Activated CD4-positive, alpha-beta T cell treated with anti-CD3 and anti-CD28 coated beads for 36 hours (primary cell): ENCODE results near the gene TPSB2. TPM values are rescaled to one million over a fixed set of nuclear protein-coding genes. Genes with fewer than 3 reads are reported as not detected.

Experiments used
- ATAC-seq: fragments of 200-7000 bp; cut with Tn5 transposase; one replicate; pipeline ENCODE4 v1.10.0; 2021; ENCODE audit warnings: mild to moderate bottlenecking, moderate library complexity
- CTCF ChIA-PET: fragments of 350-600 bp; sonication (Branson Sonifier 250); formaldehyde crosslinking; loops from one replicate; lab custom pipeline; 2021; ENCODE audit warnings: antibody characterized with exemption; lab: Charles Lee
- POLR2A ChIA-PET: fragments of 350-600 bp; sonication (Branson Sonifier 250); formaldehyde crosslinking; loops from one replicate; lab custom pipeline; 2021; ENCODE audit warnings: antibody characterized with exemption, inconsistent platforms; lab: Charles Lee
- DNase-seq: peaks from one replicate; pipeline ENCODE4 v3.0.0-alpha.2; 2020
- H3K27ac Mint-ChIP-seq: one replicate; pipeline ENCODE4 v1.8.0; 2021; ENCODE audit warnings: mixed read lengths
- H3K27me3 Mint-ChIP-seq: one replicate; pipeline ENCODE4 v1.8.0; 2021; ENCODE audit warnings: mixed read lengths
- H3K36me3 Mint-ChIP-seq: one replicate; pipeline ENCODE4 v1.8.0; 2021; ENCODE audit warnings: low read depth, mixed read lengths
- H3K4me1 Mint-ChIP-seq: one replicate; pipeline ENCODE4 v1.8.0; 2021; ENCODE audit warnings: mixed read lengths
- H3K4me3 Mint-ChIP-seq: one replicate; pipeline ENCODE4 v1.8.0; 2021; ENCODE audit warnings: mild to moderate bottlenecking, moderate library complexity, mixed read lengths
- H3K9me3 Mint-ChIP-seq: one replicate; pipeline ENCODE4 v1.8.0; 2021; ENCODE audit warnings: low read depth, mixed read lengths
- intact Hi-C, 2 experiments: fragments of 100-400 bp; cut with DNase I in 1 of 2; cut with micrococcal nuclease in 1 of 2; formaldehyde crosslinking; loops; one replicate each; pipeline versions ENCODE4 v1.14.2 to v1.15.1; 2022 to 2024; cut with DNase I, micrococcal nuclease
- total RNA-seq, 2 experiments: library from RNA; stranded (reverse); gene quantifications; one replicate each; pipeline ENCODE4 v1.2.3, GENCODE V29; 2021

The TPSB2 gene
- total RNA-seq, 2 experiments from 2014 or later = not detected

DNA sequence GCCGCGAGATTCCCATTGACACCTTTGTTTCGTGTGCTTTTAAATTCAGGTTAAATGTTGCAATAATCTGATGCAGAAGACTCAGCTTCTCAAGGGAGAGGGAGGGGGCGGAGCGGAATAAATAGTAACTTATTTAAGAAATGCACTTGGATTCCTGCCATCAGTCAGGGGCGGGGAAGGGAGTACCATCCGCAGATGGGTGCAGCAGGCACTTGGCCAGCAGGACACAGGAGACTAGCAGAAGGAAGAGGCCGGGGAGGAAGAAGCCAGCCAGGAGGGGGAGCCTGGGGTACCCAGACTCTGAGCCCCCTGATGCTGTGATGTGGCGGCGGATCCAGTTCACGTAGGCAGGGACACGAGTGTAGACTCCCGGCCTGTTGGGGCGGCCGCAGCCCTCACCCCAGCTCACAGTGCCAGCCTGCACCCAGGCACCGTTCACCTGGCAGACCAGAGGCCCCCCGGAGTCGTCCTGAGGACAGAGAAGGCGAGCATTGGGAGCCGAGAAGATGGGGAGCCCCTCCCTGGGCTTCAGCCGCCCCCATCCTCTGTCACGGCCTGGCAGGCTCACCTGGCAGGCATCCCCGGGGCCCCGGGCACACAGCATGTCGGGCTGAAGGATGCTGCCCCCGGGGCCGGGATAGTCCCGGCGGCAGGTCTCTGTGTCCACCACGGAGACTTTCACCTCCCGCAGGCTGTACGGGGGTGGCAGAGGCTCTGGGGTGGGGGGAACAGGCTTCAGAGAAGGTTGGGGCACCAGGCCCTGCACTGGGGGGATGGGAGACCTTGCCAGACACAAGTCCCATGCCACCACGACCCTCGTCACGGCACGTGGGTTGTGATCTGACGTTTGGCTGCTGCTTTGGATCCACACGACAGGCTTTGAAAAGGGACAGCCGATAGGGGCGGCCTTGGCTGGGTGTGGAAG, 8.1 kb downstream of the TPSB2 start:
- ChIA-PET CTCF (no interaction called here), POLR2A (no interaction called here)
- DNase-seq (no peak), ATAC-seq (no peak)
- Mint-ChIP-seq H3K4me3 (no peak overlapping the region), H3K36me3 (no peaks in the 10 kb centered on the region), H3K4me1 (no peaks in the 10 kb centered on the region), H3K27ac (no peak overlapping the region), H3K9me3 (no peaks in the 10 kb centered on the region), H3K27me3 (no peaks in the 10 kb centered on the region)
- intact Hi-C loops = no loop called here

DNA sequence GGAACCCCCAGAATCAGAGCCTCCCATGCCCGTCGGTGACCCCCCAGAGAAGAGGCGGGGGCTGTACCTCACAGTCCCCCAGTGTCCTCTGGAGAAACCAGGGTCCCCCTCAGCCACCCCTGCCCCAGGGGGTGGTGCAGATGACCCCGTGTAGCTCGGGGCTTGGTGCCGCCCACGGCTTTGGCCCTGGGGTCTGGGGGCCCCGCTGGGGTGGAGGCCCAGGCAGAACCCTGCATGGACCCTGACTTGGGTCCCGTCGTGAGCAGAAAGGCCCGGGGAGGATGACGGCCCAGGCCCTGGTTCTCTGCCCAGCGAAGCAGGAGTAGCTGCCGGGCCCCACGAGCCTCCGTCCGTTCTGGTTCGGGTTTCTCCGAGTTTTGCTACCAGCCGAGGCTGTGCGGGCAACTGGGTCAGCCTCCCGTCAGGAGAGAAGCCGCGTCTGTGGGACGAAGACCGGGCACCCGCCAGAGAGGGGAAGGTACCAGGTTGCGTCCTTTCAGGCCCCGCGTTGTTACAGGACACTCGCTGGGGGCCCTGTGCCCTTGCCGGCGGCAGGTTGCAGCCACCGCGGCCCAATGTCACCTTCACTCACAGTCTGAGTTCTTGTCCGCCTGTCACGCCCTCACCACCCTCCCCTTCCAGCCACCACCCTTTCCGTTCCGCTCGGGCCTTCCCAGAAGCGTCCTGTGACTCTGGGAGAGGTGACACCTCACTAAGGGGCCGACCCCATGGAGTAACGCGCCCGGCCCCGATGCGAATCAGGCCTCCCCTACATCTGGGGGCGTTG, 8.9 kb downstream of the TPSB2 start:
- CTCF ChIA-PET = no interaction called here

DNA sequence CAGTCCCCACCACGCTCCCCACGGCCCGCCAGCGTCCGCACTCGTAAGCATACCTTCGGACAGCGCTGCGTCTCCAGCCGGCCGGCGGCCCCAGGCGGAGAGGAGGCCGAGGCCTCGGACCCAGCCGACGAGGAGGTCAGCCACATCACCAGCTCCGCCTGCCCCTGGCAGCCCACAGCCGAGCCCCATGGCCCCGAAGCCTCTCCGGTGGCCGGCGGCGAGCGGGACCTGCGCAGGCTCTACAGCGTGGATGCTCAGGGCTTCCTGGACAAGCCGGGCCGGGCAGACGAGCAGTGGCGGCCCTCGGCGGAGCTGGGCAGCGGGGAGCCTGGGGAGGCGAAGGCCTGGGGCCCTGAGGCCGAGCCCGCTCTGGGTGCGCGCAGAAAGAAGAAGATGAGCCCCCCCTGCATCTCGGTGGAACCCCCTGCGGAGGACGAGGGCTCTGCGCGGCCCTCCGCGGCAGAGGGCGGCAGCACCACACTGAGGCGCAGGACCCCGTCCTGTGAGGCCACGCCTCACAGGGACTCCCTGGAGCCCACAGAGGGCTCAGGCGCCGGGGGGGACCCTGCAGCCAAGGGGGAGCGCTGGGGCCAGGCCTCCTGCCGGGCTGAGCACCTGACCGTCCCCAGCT, 9.8 kb downstream of the TPSB2 start:
- H3K36me3 Mint-ChIP-seq = no peaks in the 10 kb centered on the region
- ATAC-seq (no peak), DNase-seq (no peak)
- H3K9me3 Mint-ChIP-seq = no peaks in the 10 kb centered on the region
- no peak overlapping the region for H3K27ac Mint-ChIP-seq
- ChIA-PET CTCF (no interaction called here), POLR2A (interaction anchor here (1.0 kb wide), 1 partner anchor 458 kb away, joined by 4 read pairs; the partner anchor contains the start of gene JPT2)
- H3K4me3 Mint-ChIP-seq = no peak overlapping the region
- intact Hi-C loops = no loop called here
- H3K4me1 Mint-ChIP-seq = no peaks in the 10 kb centered on the region
- H3K27me3 Mint-ChIP-seq = no peaks in the 10 kb centered on the region

More for the DNA sequence above, 8.9 kb downstream of the TPSB2 start:
- H3K27me3 Mint-ChIP-seq = no peaks in the 10 kb centered on the region
- H3K9me3 Mint-ChIP-seq = no peaks in the 10 kb centered on the region
- intact Hi-C loops = no loop called here
- POLR2A ChIA-PET = interaction anchor here (1.0 kb wide), 1 partner anchor 457 kb away, joined by 4 read pairs; the partner anchor contains the start of gene JPT2
- no peak for DNase-seq
- ATAC-seq = no peak
- H3K27ac Mint-ChIP-seq = no peak overlapping the region
- no peak overlapping the region for H3K4me3 Mint-ChIP-seq
- no peaks in the 10 kb centered on the region for H3K36me3 Mint-ChIP-seq
- no peaks in the 10 kb centered on the region for H3K4me1 Mint-ChIP-seq

DNA sequence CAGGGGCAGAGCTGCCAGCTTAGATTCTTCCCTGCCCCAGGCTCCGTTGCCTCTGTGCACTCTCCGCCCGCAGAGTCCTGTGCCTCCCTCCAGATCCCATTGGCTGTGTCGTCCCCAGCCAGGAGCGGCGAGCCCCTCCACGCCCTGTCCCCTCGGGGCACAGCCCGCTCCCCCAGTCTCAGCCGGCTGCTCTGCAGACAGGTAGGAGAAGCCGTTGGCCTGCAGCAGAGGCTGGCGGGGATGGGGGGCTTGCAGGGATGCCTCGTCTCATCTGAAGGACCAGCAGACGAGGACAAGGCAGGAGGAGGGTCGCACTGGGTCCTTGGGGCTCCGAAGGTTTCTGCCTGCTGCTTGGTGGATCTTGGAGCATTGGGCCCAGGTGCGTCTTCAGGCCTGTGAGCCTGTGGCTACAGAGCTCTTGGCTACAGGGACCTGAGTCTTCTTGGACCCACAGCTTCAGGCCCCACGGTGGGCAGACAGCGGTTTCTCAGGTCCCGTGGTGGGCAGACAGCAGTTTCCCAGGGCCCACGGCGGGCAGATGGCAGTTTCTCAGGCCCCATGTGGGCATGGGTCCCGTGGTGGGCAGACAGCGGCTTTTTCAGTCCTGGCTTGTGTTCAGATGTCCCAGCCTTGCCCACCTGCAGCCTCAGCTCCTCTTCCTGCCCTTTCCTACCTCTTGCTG, 10.9 kb downstream of the TPSB2 start:
- Mint-ChIP-seq H3K27ac (no peak overlapping the region), H3K27me3 (no peaks in the 10 kb centered on the region), H3K9me3 (no peaks in the 10 kb centered on the region), H3K4me3 (no peak overlapping the region), H3K36me3 (no peaks in the 10 kb centered on the region), H3K4me1 (no peaks in the 10 kb centered on the region)
- POLR2A ChIA-PET = no interaction called here
- CTCF ChIA-PET = interaction anchor here (0.6 kb wide), 1 partner anchor 583 kb away, joined by 3 read pairs; no protein-coding TSS in a partner anchor
- DNase-seq (no peak), ATAC-seq (no peak)
- intact Hi-C loops = no loop called here

DNA sequence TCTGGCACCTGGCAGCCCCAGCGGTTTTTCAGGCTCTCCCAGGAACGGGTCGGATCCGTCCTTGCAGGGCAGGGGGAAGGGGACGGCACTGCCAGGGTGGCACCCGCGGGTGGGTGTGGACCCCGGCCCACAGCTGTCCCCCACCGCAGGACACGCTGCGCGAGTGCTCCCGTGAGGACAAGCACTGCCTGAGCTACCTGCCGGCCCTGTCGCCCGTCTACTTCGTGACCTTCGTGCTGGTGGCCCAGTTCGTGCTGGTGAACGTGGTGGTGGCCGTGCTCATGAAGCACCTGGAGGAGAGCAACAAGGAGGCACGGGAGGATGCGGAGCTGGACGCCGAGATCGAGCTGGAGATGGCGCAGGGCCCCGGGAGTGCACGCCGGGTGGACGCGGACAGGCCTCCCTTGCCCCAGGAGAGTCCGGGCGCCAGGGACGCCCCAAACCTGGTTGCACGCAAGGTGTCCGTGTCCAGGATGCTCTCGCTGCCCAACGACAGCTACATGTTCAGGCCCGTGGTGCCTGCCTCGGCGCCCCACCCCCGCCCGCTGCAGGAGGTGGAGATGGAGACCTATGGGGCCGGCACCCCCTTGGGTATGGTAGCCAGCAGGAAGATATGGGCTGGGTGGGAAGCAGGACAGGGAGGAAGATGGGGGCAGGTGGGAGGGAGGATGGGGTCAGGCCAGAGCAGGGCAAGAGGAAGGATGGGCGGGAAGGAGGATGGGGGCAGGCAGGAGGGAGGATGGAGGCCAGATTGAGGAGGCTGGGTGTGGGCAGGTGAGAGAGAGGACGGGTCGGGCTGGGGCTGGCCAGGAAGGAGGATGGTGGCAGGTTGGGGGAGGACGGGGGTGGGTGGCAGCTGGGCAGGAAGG, 11.7 kb downstream of the TPSB2 start:
- POLR2A ChIA-PET = no interaction called here
- Mint-ChIP-seq H3K4me1 (no peaks in the 10 kb centered on the region), H3K36me3 (no peaks in the 10 kb centered on the region), H3K4me3 (no peak overlapping the region), H3K27ac (no peak overlapping the region), H3K9me3 (no peaks in the 10 kb centered on the region), H3K27me3 (no peaks in the 10 kb centered on the region)
- no peak for DNase-seq
- ATAC-seq = no peak
- CTCF ChIA-PET = no interaction called here
- intact Hi-C loops = no loop called here

- intact Hi-C loops = no loop called here
- H3K4me3 Mint-ChIP-seq = no peak overlapping the region
- no peaks in the 10 kb centered on the region for H3K9me3 Mint-ChIP-seq
- ATAC-seq (no peak), DNase-seq (no peak)
- CTCF ChIA-PET = no interaction called here
- H3K27me3 Mint-ChIP-seq = no peaks in the 10 kb centered on the region
- POLR2A ChIA-PET = no interaction called here
- H3K27ac Mint-ChIP-seq = no peak overlapping the region
- no peaks in the 10 kb centered on the region for H3K36me3 Mint-ChIP-seq
- H3K4me1 Mint-ChIP-seq = no peaks in the 10 kb centered on the region
Measured at GRCh38 chr16:1217526-1217925, 12.5 kb downstream of the TPSB2 start.

- Mint-ChIP-seq H3K27me3 (no peaks in the 10 kb centered on the region), H3K36me3 (no peaks in the 10 kb centered on the region), H3K4me1 (no peaks in the 10 kb centered on the region), H3K4me3 (no peak overlapping the region), H3K9me3 (no peaks in the 10 kb centered on the region), H3K27ac (no peak overlapping the region)
- ATAC-seq (no peak), DNase-seq (no peak)
- ChIA-PET POLR2A (no interaction called here), CTCF (no interaction called here)
- intact Hi-C loops = no loop called here
Measured at GRCh38 chr16:1216681-1217400, 13.1 kb downstream of the TPSB2 start.

- no peaks in the 10 kb centered on the region for H3K9me3 Mint-ChIP-seq
- ChIA-PET CTCF (no interaction called here), POLR2A (no interaction called here)
- intact Hi-C loops = no loop called here
- ATAC-seq (no peak), DNase-seq (no peak)
- no peak overlapping the region for H3K27ac Mint-ChIP-seq
- no peaks in the 10 kb centered on the region for H3K27me3 Mint-ChIP-seq
- no peaks in the 10 kb centered on the region for H3K4me1 Mint-ChIP-seq
- H3K4me3 Mint-ChIP-seq = no peak overlapping the region
- no peaks in the 10 kb centered on the region for H3K36me3 Mint-ChIP-seq
Measured at GRCh38 chr16:1216296-1216619, 13.7 kb downstream of the TPSB2 start.

- Mint-ChIP-seq H3K27me3 (no peaks in the 10 kb centered on the region), H3K27ac (no peak overlapping the region), H3K4me3 (no peak overlapping the region), H3K36me3 (no peaks in the 10 kb centered on the region), H3K4me1 (no peaks in the 10 kb centered on the region), H3K9me3 (no peaks in the 10 kb centered on the region)
- intact Hi-C loops = no loop called here
- ATAC-seq = no peak
- ChIA-PET CTCF (no interaction called here), POLR2A (no interaction called here)
- no peak for DNase-seq
Measured at GRCh38 chr16:1215574-1216295, 14.2 kb downstream of the TPSB2 start.

GRCh38 chr16:1214719-1215118, 15.3 kb downstream of the TPSB2 start:
- intact Hi-C loops = no loop called here
- H3K27me3 Mint-ChIP-seq = no peaks in the 10 kb centered on the region
- CTCF ChIA-PET = interaction anchor here (0.6 kb wide), 1 partner anchor 503 kb away, joined by 3 read pairs; no protein-coding TSS in a partner anchor
- POLR2A ChIA-PET = no interaction called here
- no peak for ATAC-seq
- DNase-seq = no peak
- H3K27ac Mint-ChIP-seq = no peak overlapping the region
- H3K36me3 Mint-ChIP-seq = no peaks in the 10 kb centered on the region
- H3K4me1 Mint-ChIP-seq = no peaks in the 10 kb centered on the region
- no peaks in the 10 kb centered on the region for H3K9me3 Mint-ChIP-seq
- no peak overlapping the region for H3K4me3 Mint-ChIP-seq
